HG02943 (cell line): Measurements from ENCODE around the gene AFAP1L1.

Experiments used
- ATAC-seq: cut with Tn5 transposase; IDR thresholded peaks from one replicate; pipeline ENCODE4 v1.9.1; 2021; ENCODE audit warnings: mild to moderate bottlenecking, low read depth, moderate library complexity; ENCODE audit not compliant: unreplicated experiment

AFAP1L1 gene

DNA sequence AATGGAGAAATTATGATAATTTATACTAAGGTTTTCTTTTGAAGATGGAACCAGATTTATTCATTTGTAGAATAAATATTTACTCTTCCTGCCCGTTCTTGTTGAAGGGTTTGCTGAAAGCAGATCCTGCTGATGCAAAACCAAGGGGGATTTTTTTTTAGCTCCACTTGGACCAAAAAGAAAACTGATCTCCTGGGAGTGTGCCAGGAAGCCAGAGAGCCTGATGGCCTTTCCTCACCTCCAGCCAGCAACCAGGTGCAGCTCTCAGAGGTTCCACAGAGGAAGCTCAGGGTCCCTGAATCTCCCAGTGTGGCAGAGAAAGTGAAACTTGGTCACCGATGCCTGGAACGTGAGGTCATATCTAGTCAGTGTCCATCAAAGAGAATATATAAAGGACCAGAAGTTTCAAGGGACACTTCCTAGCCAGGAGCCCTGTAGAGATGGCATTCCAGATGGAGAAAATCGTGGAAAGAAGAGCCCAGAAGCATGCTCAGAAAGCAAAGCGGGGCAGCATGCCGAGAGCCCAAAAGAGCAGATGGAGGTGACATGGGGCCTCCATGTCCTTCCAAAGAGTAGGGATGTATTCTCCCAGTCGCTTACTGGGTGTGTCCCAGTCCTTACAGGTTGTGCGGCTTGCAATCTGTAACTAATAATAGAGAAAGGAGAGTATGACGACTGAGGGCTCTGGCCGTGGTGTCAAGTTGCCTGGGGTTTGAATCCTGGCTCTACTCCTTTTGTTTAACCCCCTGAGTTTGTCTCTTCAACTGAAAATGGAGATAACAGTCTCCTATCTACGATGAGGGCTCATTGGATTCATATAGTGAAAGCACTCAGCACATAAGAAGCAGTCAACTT, 12.2 kb downstream of the AFAP1L1 start:
- no peak for ATAC-seq

DNA sequence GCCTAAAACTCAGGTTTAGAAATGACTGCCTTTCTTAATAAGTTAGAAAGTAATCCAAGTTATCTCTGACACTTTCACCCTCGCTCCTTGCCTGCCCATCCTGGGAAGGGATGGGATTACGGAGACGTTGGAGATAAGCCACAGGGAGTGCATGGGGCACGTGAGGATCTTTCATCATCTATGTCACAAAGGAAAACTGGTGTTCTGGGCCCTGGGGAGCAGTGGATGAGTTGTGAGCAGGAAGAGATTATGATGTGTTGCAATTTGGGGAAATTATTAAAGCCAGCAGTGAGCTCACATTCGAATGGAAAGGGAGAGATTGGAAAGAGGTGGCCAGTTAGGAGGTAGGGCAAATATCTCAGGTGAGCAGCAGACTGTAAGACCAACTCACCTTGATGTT, 12.8 kb downstream of the AFAP1L1 start:
- no peak for ATAC-seq

DNA sequence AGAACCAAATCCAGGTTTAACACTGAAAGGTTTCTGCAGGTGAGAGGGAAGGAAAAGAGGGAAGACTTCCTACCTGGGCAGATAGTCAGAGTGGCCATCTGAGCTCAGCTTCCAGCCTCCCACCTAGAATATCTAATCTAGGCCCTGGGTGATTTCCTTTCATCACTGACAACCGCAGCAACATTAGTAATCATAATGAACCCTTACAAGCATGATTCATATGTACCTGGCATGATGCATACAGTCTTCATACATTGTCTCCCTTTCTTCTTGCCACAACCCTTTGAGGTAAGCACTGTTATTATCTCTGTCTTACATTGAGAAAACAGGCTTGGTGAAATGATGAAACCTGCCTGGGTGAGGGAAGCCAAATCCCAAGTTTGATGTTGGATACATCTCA, 13.5 kb downstream of the AFAP1L1 start:
- ATAC-seq: no peak

DNA sequence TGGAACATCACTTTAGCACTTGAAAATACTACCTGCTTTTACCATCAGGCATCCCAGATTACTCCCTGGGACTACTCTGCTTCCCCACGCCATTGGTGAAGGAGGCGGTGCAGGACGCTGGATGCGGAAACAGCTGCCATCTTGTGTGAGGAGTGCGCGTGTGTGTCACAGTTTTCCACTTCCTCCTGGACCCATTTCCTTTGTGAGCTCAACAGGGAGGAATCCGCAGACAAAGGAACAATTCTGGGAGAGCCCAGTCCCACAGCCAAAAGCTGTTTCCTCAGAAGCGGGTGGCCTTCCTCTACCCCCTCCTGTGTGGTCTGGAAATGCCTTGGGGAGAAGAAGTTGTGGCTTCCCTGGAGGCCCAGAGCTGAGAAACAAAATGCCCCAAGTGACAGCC, 16.8 kb downstream of the AFAP1L1 start:
- no peak for ATAC-seq

DNA sequence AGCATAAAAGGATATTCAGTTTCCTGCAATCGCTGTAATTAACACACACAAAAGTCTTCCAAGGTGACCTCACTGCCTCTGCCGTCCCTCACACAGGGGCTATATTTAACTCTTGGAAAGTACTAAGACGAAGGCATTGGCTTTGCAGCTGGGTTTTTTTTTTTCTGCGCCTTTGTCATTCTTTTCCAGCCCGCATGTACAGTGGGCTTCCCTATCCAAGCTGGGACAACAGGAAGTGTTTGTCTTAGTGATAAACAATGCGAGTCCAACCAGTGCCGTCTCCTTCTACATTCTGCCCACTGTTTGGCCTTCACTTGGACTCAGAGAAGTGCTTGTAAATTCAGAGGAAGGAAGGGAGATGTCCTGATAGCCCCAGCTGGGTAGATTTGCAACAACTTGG, 17.6 kb downstream of the AFAP1L1 start:
- ATAC-seq: no peak

DNA sequence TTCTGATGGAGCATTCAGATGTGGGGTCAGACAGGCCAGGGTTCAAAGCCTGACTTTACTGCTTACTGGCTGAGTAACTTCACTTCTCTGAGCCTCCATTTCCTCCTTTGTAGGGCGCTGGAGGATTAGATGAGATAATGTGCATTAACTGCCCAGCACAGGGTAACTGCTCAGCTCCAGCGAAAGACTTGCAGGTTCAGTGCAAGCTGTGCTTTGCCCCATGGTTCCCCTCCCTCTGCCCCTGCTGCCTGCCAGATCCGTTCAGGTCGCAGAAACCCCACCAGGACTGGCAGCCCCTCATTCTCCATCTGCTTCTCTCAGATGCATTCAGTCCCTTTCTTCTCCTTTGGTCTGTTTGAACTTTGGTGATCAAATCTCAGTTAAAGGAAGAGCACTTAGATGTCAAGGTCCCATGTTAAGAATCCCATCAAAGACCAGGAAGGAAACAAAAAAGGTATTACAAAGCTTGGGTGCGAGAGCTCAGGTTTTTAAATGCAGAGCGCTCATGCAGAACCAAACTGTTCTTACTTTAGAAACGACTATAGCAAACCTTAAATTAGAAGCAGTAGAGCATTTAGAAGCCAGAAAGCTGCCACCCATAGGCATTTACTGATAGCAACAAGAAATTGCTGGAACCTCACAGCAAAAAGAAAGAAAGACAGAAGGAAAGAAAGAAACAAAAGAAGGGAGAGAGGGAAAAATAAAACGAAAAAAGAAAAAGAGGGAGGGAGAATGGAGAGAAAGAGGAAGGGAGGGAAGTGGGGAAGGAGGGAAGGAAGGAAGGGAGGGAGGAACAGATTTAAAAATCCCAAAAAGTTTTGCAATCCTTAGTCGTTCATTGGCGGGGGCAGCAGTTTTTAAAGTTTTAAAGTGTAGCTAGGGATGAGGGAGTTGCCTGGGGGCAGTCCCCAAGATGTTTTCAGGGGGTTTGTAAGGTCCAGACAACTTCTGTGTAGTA, 23.5 kb downstream of the AFAP1L1 start:
- no peak for ATAC-seq

DNA sequence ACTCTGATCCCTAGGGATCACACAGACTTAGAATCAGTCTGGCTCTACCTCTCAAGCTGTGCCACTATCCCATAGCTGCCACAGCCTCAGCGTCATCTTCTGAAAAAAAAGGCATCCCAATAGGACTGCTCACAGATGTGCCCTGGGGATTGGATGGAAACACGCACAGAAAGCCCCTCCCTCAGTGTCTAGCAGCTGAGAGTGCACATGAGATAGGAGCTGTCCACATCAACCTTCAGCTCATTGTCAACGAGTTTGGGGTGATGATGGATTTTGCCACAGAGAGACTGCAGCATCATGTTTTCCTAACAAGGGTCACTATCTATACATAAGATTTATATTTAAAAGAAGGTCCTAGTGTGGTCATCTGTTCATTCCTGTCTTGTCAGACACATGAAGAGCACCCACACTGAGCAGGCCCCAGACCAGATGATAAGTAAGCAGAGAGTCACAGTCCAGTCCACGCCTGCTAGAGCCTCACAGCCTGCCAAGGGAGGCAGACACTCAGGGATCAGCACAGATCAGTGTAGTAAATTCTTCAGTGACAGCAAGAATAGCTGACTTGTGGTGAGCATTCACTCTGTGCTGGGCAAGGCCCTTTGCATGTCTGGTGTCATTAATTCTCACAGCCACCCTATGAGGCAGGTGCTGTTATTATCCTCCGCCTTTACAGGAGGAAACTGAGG, 25.8 kb downstream of the AFAP1L1 start:
- ATAC-seq: no peak

DNA sequence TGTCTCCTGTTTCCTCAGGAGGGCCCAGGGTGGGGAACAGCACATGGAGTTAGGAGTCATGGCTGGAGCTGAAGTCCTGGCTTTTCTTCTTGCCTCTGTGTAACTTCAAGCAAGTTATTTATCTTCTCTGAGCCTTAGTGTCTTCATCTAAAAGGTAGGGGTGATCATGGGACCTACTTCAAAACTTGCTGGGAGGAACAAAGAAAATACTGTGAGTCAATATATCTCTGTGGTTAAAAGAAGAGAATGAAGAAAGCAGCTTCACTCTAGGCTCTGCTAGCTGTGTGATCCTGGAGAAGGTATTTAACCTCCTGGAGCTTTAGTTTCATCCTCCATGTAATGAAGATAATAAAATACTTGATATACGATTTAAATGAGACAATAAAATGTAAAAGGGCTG, 26.5 kb downstream of the AFAP1L1 start:
- ATAC-seq: no peak

DNA sequence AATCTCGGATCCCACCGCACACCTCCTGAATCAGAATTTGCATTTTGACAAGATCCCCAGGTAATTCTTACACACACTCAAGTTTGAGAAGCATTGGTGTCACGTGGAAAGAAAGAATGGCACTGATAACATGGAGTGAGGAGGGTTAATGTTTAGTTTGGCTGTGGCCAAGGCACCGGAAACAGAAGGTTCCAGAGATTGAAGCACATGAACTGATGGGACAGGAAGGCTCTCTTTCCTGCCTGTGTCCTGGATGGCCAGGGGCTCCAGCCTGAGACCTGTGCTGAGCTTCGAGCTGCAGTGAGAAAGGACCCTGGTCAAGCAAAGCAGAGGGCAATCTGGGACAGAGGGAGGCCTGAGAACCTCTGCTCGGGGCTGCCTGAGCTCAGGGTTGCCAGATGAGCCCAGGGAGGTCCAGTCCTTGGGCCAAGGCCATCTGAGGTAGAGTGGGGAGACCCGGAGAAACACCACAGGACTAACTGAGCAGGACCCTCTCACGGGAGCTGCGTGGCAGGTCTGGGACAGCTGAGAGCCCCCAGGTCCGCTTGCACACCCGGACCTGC, 27.3 kb downstream of the AFAP1L1 start:
- no peak for ATAC-seq

DNA sequence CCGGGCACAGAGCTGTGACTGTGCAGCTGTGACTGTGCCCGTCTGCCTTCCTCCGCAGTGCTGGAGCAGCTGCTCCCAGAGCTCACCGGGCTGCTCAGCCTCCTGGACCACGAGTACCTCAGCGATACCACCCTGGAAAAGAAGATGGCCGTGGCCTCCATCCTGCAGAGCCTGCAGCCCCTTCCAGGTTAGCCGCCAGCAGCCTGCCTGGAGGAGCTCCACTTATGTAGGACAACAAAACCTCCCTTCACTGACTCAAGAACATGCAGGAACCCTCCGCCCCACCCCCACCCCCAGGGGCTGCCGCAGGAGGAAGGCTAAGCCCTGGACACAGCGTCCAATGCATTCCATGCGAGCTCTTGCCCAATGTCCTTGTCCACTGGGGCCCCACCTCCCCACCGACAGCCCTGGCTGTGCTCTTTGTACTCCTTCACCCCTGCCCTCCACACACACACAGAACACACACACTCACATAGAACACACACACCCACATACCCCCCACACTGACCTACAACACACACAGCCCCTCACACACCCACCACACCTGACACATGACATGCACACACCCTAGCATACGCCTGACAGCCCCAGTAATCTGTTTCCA, 27.9 kb downstream of the AFAP1L1 start:
- no peak for ATAC-seq

DNA sequence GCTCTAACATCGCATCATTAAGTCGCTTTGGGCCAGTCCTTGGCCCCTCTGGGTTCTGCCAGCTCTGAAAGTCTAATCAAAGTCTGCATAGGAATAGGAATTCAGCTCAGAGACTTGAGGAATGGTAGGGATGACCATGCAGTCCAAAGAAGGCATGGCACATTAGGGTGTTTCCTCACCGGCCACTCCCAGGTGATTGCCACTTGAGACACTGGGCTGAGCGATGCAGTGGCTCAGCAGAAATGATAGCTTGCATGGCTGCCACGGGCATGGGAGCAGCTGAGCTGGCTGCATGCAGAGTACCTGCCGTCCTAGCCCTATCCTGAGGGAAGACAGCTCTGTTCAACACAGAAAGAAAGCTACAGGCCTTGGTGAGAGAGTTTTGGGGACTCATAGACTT, 28.8 kb downstream of the AFAP1L1 start:
- ATAC-seq: no peak

DNA sequence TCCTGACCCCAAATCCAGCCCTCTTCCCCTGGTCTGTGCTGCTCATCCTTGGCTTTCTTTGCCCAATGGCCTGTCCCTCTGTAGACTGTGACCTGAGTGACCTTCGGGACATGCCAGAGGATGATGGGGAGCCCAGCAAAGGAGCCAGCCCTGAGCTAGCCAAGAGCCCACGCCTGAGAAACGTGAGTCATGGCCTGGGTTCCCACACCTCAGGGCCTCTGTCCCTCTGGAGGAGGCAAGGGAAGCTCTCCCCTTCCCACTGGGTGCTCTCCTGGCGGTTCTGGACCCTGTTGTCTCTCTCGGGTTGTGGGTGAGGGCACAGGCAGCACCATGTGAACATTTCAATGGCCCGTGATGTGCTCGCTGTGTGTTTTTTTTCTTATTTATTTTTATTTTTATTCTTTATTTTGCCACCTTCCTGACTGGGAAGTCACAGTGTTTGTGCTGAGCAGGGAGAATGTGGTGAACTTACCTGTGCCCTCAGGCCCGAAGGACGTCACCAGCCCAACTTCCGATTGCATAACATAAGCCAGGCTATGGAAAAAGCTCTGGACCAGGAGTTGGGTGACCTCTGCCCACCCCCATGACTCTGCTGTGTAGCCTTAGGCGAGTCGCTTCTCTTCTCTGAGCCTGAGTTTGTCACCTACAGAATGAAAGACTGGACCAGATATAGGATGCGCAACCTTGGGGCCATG, 29.5 kb downstream of the AFAP1L1 start:
- ATAC-seq: no peak

DNA sequence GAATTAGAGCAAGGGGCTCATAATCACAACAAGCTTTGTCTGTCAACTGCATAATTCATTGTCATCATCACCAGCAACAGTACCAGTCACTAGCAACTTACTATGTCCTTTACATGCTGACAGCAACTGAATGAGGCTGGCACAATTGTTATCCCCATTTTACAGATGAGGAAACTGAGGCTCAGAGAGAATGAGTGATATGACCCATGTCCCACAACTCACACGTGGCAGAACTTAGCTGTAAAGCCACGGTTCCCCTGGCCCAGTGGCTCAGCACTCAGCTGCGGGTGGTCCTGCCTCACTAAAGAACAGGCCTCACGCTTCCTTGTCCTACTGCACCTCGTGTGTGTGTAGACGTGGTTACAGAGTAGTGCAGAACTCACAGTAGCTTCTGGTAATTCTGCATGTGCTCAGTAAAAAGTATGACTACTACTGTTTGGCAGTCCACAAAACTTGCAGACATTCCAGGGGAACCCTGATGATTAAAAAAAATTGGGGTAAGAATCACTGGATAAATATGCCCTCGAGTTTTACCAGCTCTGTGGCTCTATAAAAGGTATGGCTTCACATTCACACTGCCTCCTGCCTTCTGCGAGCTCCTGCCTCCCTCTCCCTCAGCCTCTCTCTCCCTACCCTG, 30.2 kb downstream of the AFAP1L1 start:
- ATAC-seq: no peak

DNA sequence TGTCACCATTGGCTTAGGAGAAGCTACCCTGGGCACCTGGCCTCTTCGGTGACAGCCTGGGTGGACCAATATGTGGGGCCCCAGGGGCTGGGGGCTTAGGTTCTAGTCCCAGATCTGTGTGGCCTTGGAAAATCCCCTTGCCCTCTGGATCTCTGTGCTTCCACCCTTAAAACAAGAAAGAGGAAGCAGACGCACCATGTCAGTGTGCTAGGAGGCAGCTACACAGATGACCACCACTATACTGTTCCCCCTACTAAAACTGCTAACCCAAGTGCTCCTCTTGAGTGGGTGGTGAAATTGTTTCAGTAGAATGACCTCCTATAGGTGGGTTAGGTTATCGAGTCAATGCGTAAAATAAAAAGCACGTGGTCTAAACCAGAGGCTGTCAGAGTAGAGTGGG, 31.0 kb downstream of the AFAP1L1 start:
- no peak for ATAC-seq

DNA sequence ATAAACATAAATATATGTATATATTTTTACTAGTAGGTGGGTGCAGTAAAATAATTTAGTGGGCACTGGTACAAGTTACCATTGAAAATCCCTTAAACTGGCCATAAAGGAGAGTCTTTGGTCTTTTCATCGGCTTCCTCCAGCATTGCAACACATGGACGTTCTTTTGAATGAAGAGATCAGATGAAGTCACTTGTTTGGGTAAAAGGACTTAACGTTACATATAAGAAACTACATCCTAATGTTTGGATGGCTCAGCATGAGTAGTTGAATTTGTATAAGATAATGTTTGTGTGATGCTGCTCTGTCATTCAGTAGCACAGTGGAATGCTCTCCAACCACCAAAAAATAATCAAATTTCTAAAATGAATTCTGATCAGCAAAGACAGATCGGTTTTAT, 31.6 kb downstream of the AFAP1L1 start:
- no peak for ATAC-seq

DNA sequence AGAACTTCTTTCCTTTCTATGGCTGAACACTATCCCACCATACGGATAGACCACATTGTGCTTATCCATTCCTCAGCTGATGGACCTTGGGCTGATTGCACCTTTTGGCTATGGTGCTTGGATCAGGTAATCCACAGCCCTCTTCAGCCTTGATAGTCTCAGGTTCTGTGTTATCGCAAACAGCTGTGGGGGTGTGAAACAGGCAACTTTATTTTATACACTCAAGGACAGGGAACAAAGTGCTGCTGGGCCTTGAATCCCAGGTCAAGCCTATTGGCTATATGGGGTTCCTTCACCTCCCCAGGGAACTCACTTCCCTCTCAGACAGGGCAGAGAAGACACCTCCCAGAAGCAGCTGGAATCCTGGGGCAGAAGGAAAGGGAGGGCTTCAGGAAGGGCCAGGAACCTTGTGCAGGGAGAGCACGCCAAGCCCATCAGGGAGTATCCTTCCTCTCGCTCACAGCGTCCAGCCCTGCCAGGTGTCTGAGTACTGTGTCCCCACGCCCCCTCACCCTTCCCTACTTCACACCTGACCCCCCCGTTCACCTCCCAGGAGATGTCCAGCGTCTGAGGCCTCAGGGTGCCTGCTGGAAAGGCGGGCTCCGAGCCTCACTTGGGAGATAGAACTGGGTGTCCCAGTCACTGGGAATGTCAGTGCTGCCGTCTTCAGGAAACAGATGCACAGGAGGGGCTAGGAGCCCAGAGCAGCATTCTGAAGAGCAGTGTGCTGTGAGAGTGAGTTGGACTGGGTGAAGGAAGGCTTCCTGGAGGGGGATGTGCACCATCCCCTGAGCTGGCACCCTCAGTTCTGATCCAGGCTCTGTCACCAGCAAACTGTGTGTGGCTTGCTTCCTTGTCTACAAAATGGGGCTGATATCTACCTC, 32.8 kb downstream of the AFAP1L1 start:
- no peak for ATAC-seq

DNA sequence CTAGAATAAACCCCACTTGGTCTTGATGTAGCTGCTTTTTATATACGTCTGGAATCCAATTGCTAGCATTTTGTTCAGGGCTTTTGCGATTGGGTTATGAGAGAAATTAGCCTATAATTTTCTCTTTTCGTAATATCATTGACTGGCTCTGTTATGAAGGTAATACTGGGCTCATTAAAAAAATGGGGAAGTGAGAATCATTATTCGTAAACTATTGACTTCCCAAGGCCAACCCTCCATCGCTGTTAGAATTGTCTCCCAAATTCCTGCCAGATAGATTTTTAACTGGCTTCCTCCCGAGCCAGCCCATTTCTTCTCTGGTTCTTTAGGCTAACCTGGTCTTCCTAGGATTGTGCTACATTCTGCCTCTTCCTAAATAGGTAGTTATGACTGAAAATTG, 37.7 kb downstream of the AFAP1L1 start:
- ATAC-seq: no peak

DNA sequence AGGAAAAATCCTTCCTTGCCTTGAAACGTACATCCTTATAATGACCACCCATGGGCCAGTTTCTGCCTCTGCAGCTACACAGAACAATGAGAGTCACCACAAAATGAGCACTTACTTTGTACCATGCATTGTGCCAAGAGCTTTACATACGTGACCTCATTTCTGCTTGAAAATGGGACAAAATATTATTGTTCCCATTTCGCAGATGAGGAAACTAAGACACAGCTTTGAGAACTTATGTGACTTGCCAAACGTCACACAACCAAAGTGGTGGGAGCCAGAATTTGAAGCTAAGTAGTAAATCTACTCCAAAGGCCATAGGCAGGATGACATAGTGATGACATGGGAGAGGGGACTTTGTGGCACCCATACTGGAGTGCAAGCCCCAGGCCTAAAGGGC, 38.8 kb downstream of the AFAP1L1 start:
- ATAC-seq: no peak
